HG03045 (cell line): ENCODE measurements around the gene C1orf105.
A peak's percentile ranks its signal among the peaks of the same experiment; 100 is the strongest.
"Not testable (repeated sequence)": the region's sequence is repeated elsewhere in the genome, so short reads cannot be mapped to it uniquely, and the experiment has no call there.

Experiments
- ATAC-seq: cut with Tn5 transposase; IDR thresholded peaks from one replicate; pipeline ENCODE4 v1.9.1; 2021; ENCODE audit warnings: mild to moderate bottlenecking, moderate library complexity; ENCODE audit not compliant: unreplicated experiment

The C1orf105 gene

GRCh38 chr1:172420385-172420784, at the start of gene C1orf105:
C1orf105 (plus strand) TSS chr1:172420685; CDS start chr1:172420886, 201 bp downstream.
- ATAC-seq: no peak

- ATAC-seq: not testable (repeated sequence)
Observed at GRCh38 chr1:172371646-172372045, 48.8 kb upstream of the C1orf105 start.

- ATAC-seq: no peak
Observed at GRCh38 chr1:172373864-172374263, 46.6 kb upstream of the C1orf105 start.

- ATAC-seq: no peak
Observed at GRCh38 chr1:172375211-172375631, 45.3 kb upstream of the C1orf105 start.

GRCh38 chr1:172376431-172376830, 44.1 kb upstream of the C1orf105 start:
- no peak for ATAC-seq

GRCh38 chr1:172377565-172377964, 42.9 kb upstream of the C1orf105 start:
- no peak for ATAC-seq

- ATAC-seq: no peak
Observed at GRCh38 chr1:172378109-172378760, 42.2 kb upstream of the C1orf105 start.

- ATAC-seq: no peak
Observed at GRCh38 chr1:172380441-172381244, 39.8 kb upstream of the C1orf105 start.

GRCh38 chr1:172381946-172382345, 38.5 kb upstream of the C1orf105 start:
- ATAC-seq: no peak

GRCh38 chr1:172382406-172382805, 38.1 kb upstream of the C1orf105 start:
- no peak for ATAC-seq

GRCh38 chr1:172382990-172383389, 37.5 kb upstream of the C1orf105 start:
- ATAC-seq: no peak

GRCh38 chr1:172383536-172383935, 36.9 kb upstream of the C1orf105 start:
- ATAC-seq: no peak

- ATAC-seq: no peak
Observed at GRCh38 chr1:172384656-172385055, 35.8 kb upstream of the C1orf105 start.

- ATAC-seq: no peak
Observed at GRCh38 chr1:172386046-172386445, 34.4 kb upstream of the C1orf105 start.

- no peak for ATAC-seq
Observed at GRCh38 chr1:172388490-172388889, 32.0 kb upstream of the C1orf105 start.

- ATAC-seq: peak; percentile 19
Observed at GRCh38 chr1:172390301-172390682, 30.2 kb upstream of the C1orf105 start.

GRCh38 chr1:172390683-172391551, 29.6 kb upstream of the C1orf105 start:
- peak; percentile 58 for ATAC-seq

- ATAC-seq: no peak
Observed at GRCh38 chr1:172391976-172392375, 28.5 kb upstream of the C1orf105 start.

- no peak for ATAC-seq
Observed at GRCh38 chr1:172393354-172393753, 27.1 kb upstream of the C1orf105 start.

- peak; percentile 74 for ATAC-seq
Observed at GRCh38 chr1:172394141-172394751, 26.2 kb upstream of the C1orf105 start.

GRCh38 chr1:172394811-172395210, 25.7 kb upstream of the C1orf105 start:
- no peak for ATAC-seq
